ENCODE measurements around the gene MYO5C. TPM values are rescaled to one million over a fixed set of nuclear protein-coding genes. Genes with fewer than 3 reads are reported as not detected.

The MYO5C gene
- total RNA-seq, 4 donors from 2014 or later: 56.1 to 151 (median 84.5) TPM

GRCh38 chr15:52214553-52214952, 81.1 kb downstream of the MYO5C start:
- intact Hi-C loops (cut with DNase I; ENCODE audit: low total_unique reads) (no loop called here), in situ Hi-C loops (cut with MboI; ENCODE audit: low pct_ligation_motif_present in 1 of 4, low pct_unique_long_range_greater_than_20kb in 1 of 4, low sequenced_read_pairs in 3 of 4) (no loop called here)
- Histone ChIP-seq H3K9me3 (no peaks in the 10 kb centered on the region), H3K36me3 (peaks cover 0 to 14% (median 3%) of the 10 kb centered on the region in 4 donors), H3K27ac (no peak overlapping the region), H3K4me3 (no peak overlapping the region), H3K27me3 (no peaks in the 10 kb centered on the region), H3K4me1 (no peaks in the 10 kb centered on the region)
- no peak for DNase-seq
- WGBS, 2 donors (ENCODE audit: low coverage in 1 of 2): 78 to 83% methylated on average over 1 of the region's 1 CpG
- TF ChIP-seq CTCF (IDR thresholded peaks at IDR 0.05) (no peak), POLR2AphosphoS5 (IDR thresholded peaks at IDR 0.05) (no peak), POLR2A (IDR thresholded peaks at IDR 0.05) (no peak), EP300 (IDR thresholded peaks at IDR 0.05; ENCODE audit: low read depth) (no peak)

- no peak for DNase-seq
- H3K36me3 ChIP-seq: peaks cover 0 to 7% (median 3%) of the 10 kb centered on the region in 4 donors
- intact Hi-C loops (cut with DNase I; ENCODE audit: low total_unique reads) (no loop called here), in situ Hi-C loops (cut with MboI; ENCODE audit: low pct_ligation_motif_present in 1 of 4, low pct_unique_long_range_greater_than_20kb in 1 of 4, low sequenced_read_pairs in 3 of 4) (no loop called here)
- H3K9me3 ChIP-seq: no peaks in the 10 kb centered on the region
- H3K4me1 ChIP-seq: no peaks in the 10 kb centered on the region
- H3K4me3 ChIP-seq: no peak overlapping the region
- TF ChIP-seq POLR2A (IDR thresholded peaks at IDR 0.05) (no peak), CTCF (IDR thresholded peaks at IDR 0.05) (no peak), EP300 (IDR thresholded peaks at IDR 0.05; ENCODE audit: low read depth) (no peak), POLR2AphosphoS5 (IDR thresholded peaks at IDR 0.05) (no peak)
- 81 to 100% methylated on average over 1 to 3 of the region's 3 CpGs for WGBS, 2 donors (ENCODE audit: low coverage in 1 of 2)
- no peak overlapping the region for H3K27ac ChIP-seq
- no peaks in the 10 kb centered on the region for H3K27me3 ChIP-seq
Observed at GRCh38 chr15:52213206-52213605, 82.4 kb downstream of the MYO5C start.

GRCh38 chr15:52208306-52208946, 87.2 kb downstream of the MYO5C start:
- H3K9me3 ChIP-seq: no peaks in the 10 kb centered on the region
- no peaks in the 10 kb centered on the region for H3K27me3 ChIP-seq
- H3K27ac ChIP-seq: no peak overlapping the region
- no peaks in the 10 kb centered on the region for H3K4me1 ChIP-seq
- TF ChIP-seq CTCF (IDR thresholded peaks at IDR 0.05): peak; percentile 57 to 67 (median 63)
- TF ChIP-seq POLR2A (IDR thresholded peaks at IDR 0.05): no peak
- in situ Hi-C loops (cut with MboI; ENCODE audit: low pct_ligation_motif_present in 1 of 4, low pct_unique_long_range_greater_than_20kb in 1 of 4, low sequenced_read_pairs in 3 of 4) (no loop called here), intact Hi-C loops (cut with DNase I; ENCODE audit: low total_unique reads) (no loop called here)
- peak; percentile 66 for DNase-seq
- WGBS, 2 donors (ENCODE audit: low coverage in 1 of 2): 30 to 36% methylated on average over 2 of the region's 2 CpGs
- no peak overlapping the region for H3K4me3 ChIP-seq
- H3K36me3 ChIP-seq: peaks cover 0 to 18% (median 7%) of the 10 kb centered on the region in 4 donors

GRCh38 chr15:52207191-52207590, 88.4 kb downstream of the MYO5C start:
- TF ChIP-seq POLR2AphosphoS5 (IDR thresholded peaks at IDR 0.05) (no peak), EP300 (IDR thresholded peaks at IDR 0.05; ENCODE audit: low read depth) (no peak), CTCF (IDR thresholded peaks at IDR 0.05) (no peak), POLR2A (IDR thresholded peaks at IDR 0.05) (no peak)
- Histone ChIP-seq H3K27me3 (no peaks in the 10 kb centered on the region), H3K36me3 (peaks cover 0 to 13% (median 6%) of the 10 kb centered on the region in 4 donors), H3K4me1 (no peaks in the 10 kb centered on the region), H3K9me3 (no peaks in the 10 kb centered on the region), H3K4me3 (no peak overlapping the region), H3K27ac (no peak overlapping the region)
- intact Hi-C loops (cut with DNase I; ENCODE audit: low total_unique reads): no loop called here
- 50% methylated on average over 1 of the region's 1 CpG for WGBS, 2 donors (ENCODE audit: low coverage in 1 of 2)
- DNase-seq: no peak
- in situ Hi-C loops (cut with MboI; ENCODE audit: low pct_ligation_motif_present in 1 of 4, low pct_unique_long_range_greater_than_20kb in 1 of 4, low sequenced_read_pairs in 3 of 4): no loop called here

Measured in transverse colon (tissue), 4 donors.